ENCODE results near the gene FHL3. TPM values are rescaled to one million over a fixed set of nuclear protein-coding genes. Genes with fewer than 3 reads are reported as not detected.

The FHL3 gene
- total and polyA plus RNA-seq, 2 donors (not counting 3 experiments of a cell fraction or from before 2014, with no cell fraction given): 26.1 to 58.7 TPM

GRCh38 chr1:37951041-37951782 lies 54.1 kb downstream of the FHL3 start:
- dilution Hi-C loops (cut with MboI; ENCODE audit: extremely low pct_ligation_motif_present, low sequenced_read_pairs): no loop called here
- H3K27ac ChIP-seq (ENCODE audit: insufficient read depth, low read depth, low read length): no peak overlapping the region
- no peaks in the 10 kb centered on the region for H3K36me3 ChIP-seq (ENCODE audit: control insufficient read depth in 2 of 2, extremely low read depth in 1 of 2, insufficient read depth in 2 of 2, low read length in 2 of 2)
- no peaks in the 10 kb centered on the region for H3K9me1 ChIP-seq (replicated peaks; ENCODE audit: control insufficient read depth, extremely low read depth, insufficient read depth, low read length)
- ChIA-PET CTCF (interaction anchor here (0.9 to 1.2 kb wide), 2 partner anchors 11 to 884 kb away, joined by 3 read pairs; no protein-coding TSS in a partner anchor), POLR2A (no interaction called here)
- H4K20me1 ChIP-seq (replicated peaks; ENCODE audit: control insufficient read depth, extremely low read depth, insufficient read depth, low read length): no peaks in the 10 kb centered on the region
- no TSS peak for BruUV-seq (replicated peaks)
- peaks cover 5% of the 10 kb centered on the region for H3K4me1 ChIP-seq (ENCODE audit: control insufficient read depth, extremely low read depth, insufficient read depth, low read length)
- no peak overlapping the region for H2AFZ ChIP-seq (ENCODE audit: low read depth, low read length)
- H3K4me2 ChIP-seq (ENCODE audit: insufficient read depth, low read length): no peak overlapping the region
- no peaks in the 10 kb centered on the region for H3K79me2 ChIP-seq (ENCODE audit: control insufficient read depth, insufficient read depth, low read length)
- FAIRE-seq: no peak
- intact Hi-C loops (cut with micrococcal nuclease): no loop called here
- TF ChIP-seq MYC (IDR thresholded peaks at IDR 0.05; ENCODE audit: low read depth, low read length) (no peak), POLR2AphosphoS5 (IDR thresholded peaks at IDR 0.05; ENCODE audit: insufficient read depth, low read depth, low read length) (no peak), FOS (IDR thresholded peaks at IDR 0.05; ENCODE audit: borderline replicate concordance, insufficient read depth, low read length) (no peak), EZH2 (IDR thresholded peaks at IDR 0.05; ENCODE audit: borderline replicate concordance, low read depth, low read length, severe bottlenecking) (no peak), MAX (IDR thresholded peaks at IDR 0.05; ENCODE audit: insufficient read depth, insufficient read length) (no peak), JUN (IDR thresholded peaks at IDR 0.05; ENCODE audit: borderline replicate concordance, insufficient read depth, insufficient read length, low read depth) (no peak), GATA2 (IDR thresholded peaks at IDR 0.05; ENCODE audit: insufficient read depth, insufficient read length, low read depth, low read length) (no peak)
- TF ChIP-seq, protein P1, sequence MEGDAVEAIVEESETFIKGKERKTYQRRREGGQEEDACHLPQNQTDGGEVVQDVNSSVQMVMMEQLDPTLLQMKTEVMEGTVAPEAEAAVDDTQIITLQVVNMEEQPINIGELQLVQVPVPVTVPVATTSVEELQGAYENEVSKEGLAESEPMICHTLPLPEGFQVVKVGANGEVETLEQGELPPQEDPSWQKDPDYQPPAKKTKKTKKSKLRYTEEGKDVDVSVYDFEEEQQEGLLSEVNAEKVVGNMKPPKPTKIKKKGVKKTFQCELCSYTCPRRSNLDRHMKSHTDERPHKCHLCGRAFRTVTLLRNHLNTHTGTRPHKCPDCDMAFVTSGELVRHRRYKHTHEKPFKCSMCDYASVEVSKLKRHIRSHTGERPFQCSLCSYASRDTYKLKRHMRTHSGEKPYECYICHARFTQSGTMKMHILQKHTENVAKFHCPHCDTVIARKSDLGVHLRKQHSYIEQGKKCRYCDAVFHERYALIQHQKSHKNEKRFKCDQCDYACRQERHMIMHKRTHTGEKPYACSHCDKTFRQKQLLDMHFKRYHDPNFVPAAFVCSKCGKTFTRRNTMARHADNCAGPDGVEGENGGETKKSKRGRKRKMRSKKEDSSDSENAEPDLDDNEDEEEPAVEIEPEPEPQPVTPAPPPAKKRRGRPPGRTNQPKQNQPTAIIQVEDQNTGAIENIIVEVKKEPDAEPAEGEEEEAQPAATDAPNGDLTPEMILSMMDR (IDR thresholded peaks at IDR 0.05; ENCODE audit: extremely low read depth in 1 of 2, insufficient read depth in 1 of 2, low read depth in 1 of 2, low read length in 2 of 2): no peak
- H3K9ac ChIP-seq (replicated peaks; ENCODE audit: extremely low read depth, insufficient read depth, low read length): no peak overlapping the region
- no peaks in the 10 kb centered on the region for H3K9me3 ChIP-seq (replicated peaks; ENCODE audit: control insufficient read depth, insufficient read depth, low read length)
- DNase-seq (ENCODE audit: low read depth, low spot score): no peak
- H3K27me3 ChIP-seq (ENCODE audit: control insufficient read depth in 2 of 2, insufficient read depth in 2 of 2, low read length in 2 of 2): no peaks in the 10 kb centered on the region
- H3K4me3 ChIP-seq (replicated peaks in 1 of 3; ENCODE audit: insufficient read depth in 1 of 3, low read depth in 1 of 3, low read length in 3 of 3): no peak overlapping the region
